ENCODE results near the gene ESR1. TPM values are rescaled to one million over a fixed set of nuclear protein-coding genes. Genes with fewer than 3 reads are reported as not detected.
A peak's percentile ranks its signal among the peaks of the same experiment; 100 is the strongest.

The ESR1 gene
- total and polyA plus RNA-seq, 2 experiments from 2014 or later = 0.09 TPM; not detected in 1

DNA sequence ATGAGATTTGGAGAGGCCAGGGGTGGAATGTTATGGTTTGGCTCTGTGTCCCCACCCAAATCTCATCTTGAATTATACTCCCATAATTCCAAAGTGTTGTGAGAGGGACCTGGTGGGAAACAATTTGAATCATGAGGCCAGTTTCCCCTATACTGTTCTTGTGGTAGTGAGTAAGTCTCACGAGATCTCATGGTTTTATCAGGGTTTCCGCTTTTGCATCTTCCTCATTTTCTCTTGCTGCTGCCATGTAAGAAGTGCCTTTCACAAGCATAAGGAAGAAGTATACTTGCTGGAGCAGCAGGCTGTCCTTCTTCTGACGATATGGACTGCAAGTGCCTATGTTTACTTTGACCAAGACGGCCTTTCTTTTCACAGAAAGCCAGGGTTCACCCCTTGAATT is 270.5 kb downstream of the ESR1 start:
- Histone ChIP-seq H3K4me1 (ENCODE audit: insufficient read depth) (no peaks in the 10 kb centered on the region), H3K79me2 (ENCODE audit: insufficient read depth) (no peaks in the 10 kb centered on the region), H3K27me3 (replicated peaks; ENCODE audit: insufficient read depth) (no peaks in the 10 kb centered on the region), H3K9me3 (ENCODE audit: low read depth) (no peaks in the 10 kb centered on the region), H3K9ac (no peak overlapping the region), H3K4me2 (ENCODE audit: unreplicated experiment) (no peak overlapping the region), H3K9me2 (ENCODE audit: insufficient read depth) (no peaks in the 10 kb centered on the region), H4K20me1 (ENCODE audit: insufficient read depth) (no peaks in the 10 kb centered on the region), H3K4me3 (no peak overlapping the region), H2AFZ (no peak overlapping the region), H3K27ac (no peak overlapping the region), H3K36me3 (ENCODE audit: low read depth) (no peaks in the 10 kb centered on the region), H3F3A (ENCODE audit: insufficient read depth) (no peaks in the 10 kb centered on the region)
- in situ Hi-C loops (cut with MboI) = no loop called here
- 72 to 75% methylated on average over 4 of the region's 4 CpGs for WGBS, 2 experiments (ENCODE audit: low coverage in 1 of 2, low lambda C conversion rate in 2 of 2, missing lambda C conversion rate in 2 of 2)
- TF ChIP-seq EZH2 (IDR thresholded peaks at IDR 0.05; ENCODE audit: insufficient read depth, poor library complexity, severe bottlenecking) (no peak), EZH2phosphoT487 (IDR thresholded peaks at IDR 0.05; ENCODE audit: insufficient read depth, low read depth) (no peak)
- no peak for DNase-seq

DNA sequence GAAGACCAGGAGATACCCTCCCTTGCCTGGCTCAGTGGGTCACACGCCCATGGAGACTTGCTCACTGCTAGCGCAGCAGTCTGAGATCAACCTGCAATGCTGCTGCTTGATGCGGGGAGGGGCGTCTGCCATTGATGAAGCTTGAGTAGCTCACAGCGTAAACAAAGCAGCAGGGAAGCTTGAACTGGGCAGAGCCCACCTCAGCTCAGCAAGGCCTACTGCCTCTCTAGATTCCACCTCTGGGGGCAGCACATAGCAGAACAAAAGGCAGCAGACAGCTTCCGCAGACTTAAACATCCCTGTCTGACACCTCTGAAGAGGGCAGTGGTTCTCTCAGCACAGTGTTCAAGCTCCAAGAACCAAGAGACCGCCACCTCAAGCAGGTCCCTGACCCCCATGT is 271.3 kb downstream of the ESR1 start:
- Histone ChIP-seq H3K4me3 (no peak overlapping the region), H3K4me1 (ENCODE audit: insufficient read depth) (no peaks in the 10 kb centered on the region), H3K9me3 (ENCODE audit: low read depth) (no peaks in the 10 kb centered on the region), H3K27me3 (replicated peaks; ENCODE audit: insufficient read depth) (no peaks in the 10 kb centered on the region), H4K20me1 (ENCODE audit: insufficient read depth) (no peaks in the 10 kb centered on the region), H3K36me3 (ENCODE audit: low read depth) (no peaks in the 10 kb centered on the region), H3F3A (ENCODE audit: insufficient read depth) (no peaks in the 10 kb centered on the region), H3K9ac (no peak overlapping the region), H2AFZ (no peak overlapping the region), H3K27ac (no peak overlapping the region), H3K79me2 (ENCODE audit: insufficient read depth) (no peaks in the 10 kb centered on the region), H3K9me2 (ENCODE audit: insufficient read depth) (no peaks in the 10 kb centered on the region), H3K4me2 (ENCODE audit: unreplicated experiment) (no peak overlapping the region)
- TF ChIP-seq EZH2phosphoT487 (IDR thresholded peaks at IDR 0.05; ENCODE audit: insufficient read depth, low read depth) (no peak), EZH2 (IDR thresholded peaks at IDR 0.05; ENCODE audit: insufficient read depth, poor library complexity, severe bottlenecking) (no peak)
- DNase-seq = no peak
- WGBS, 2 experiments (ENCODE audit: low coverage in 1 of 2, low lambda C conversion rate in 2 of 2, missing lambda C conversion rate in 2 of 2) = 74 to 77% methylated on average over 7 of the region's 7 CpGs
- in situ Hi-C loops (cut with MboI) = no loop called here

DNA sequence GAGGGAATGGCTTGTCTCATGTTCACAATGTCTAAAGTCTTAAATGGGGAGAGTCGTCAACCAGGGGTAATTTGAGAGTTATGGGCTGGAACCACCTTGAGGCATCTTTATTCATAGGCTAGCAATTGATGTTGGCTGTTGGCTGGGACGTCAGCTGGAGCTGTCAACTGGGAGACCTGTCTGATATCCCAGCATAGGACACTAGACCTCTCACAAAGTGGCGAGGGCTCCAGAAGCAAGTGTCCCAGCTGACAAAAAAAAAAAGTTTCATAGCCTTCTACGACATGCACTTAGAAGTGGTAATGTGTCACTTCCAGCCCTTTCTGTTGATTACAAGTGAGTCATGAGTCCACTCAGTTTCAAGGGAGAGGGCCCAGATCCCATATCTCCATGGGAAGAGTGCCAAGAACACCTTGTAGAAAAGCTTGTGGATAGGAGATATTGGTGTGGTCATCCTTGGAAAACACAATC is 278.0 kb downstream of the ESR1 start:
- Histone ChIP-seq H3K27ac (no peak overlapping the region), H4K20me1 (ENCODE audit: insufficient read depth) (no peaks in the 10 kb centered on the region), H3K27me3 (replicated peaks; ENCODE audit: insufficient read depth) (no peaks in the 10 kb centered on the region), H3K4me1 (ENCODE audit: insufficient read depth) (peaks cover 33% of the 10 kb centered on the region), H3K79me2 (ENCODE audit: insufficient read depth) (no peaks in the 10 kb centered on the region), H3F3A (ENCODE audit: insufficient read depth) (peaks cover 23% of the 10 kb centered on the region), H3K9ac (no peak overlapping the region), H3K4me3 (no peak overlapping the region), H3K4me2 (ENCODE audit: unreplicated experiment) (no peak overlapping the region), H3K9me3 (ENCODE audit: low read depth) (no peaks in the 10 kb centered on the region), H2AFZ (no peak overlapping the region), H3K9me2 (ENCODE audit: insufficient read depth) (no peaks in the 10 kb centered on the region), H3K36me3 (ENCODE audit: low read depth) (no peaks in the 10 kb centered on the region)
- peak; percentile 45 for DNase-seq
- in situ Hi-C loops (cut with MboI) = no loop called here
- WGBS, 2 experiments (ENCODE audit: low coverage in 1 of 2, low lambda C conversion rate in 2 of 2, missing lambda C conversion rate in 2 of 2) = 55 to 63% methylated on average over 4 of the region's 4 CpGs
- TF ChIP-seq EZH2phosphoT487 (IDR thresholded peaks at IDR 0.05; ENCODE audit: insufficient read depth, low read depth) = no peak
- no peak for TF ChIP-seq EZH2 (IDR thresholded peaks at IDR 0.05; ENCODE audit: insufficient read depth, poor library complexity, severe bottlenecking)

DNA sequence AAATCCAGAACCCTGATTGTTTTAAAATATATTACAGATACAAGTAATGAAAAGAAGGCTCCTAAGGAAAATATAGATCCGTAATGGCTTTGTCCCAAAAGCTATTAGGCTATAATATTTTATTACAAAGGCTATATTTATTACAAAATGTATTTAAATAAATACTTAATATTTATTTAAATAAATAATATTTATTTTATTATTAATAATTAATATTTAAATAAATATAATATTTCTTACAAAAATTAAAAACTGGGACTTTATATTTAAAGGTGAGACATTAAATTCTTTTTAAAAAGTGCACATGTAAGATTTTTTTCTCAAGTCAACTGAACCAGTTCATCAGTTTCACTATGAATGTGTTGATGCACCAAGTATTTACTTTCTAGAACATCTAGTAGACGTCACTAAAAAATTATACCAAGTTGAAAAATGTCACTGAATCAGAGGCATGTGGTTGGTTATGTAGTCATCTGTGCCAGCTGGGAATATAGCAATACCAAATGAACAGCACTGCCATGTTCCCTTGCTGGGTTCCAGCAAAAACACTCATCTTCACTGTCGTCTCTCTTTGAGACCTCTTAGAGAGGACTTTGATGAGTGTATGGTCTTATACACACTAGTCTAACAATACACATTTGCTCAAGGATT is 278.9 kb downstream of the ESR1 start:
- no peaks in the 10 kb centered on the region for H4K20me1 ChIP-seq (ENCODE audit: insufficient read depth)
- TF ChIP-seq EZH2 (IDR thresholded peaks at IDR 0.05; ENCODE audit: insufficient read depth, poor library complexity, severe bottlenecking) = no peak
- no peak for TF ChIP-seq EZH2phosphoT487 (IDR thresholded peaks at IDR 0.05; ENCODE audit: insufficient read depth, low read depth)
- in situ Hi-C loops (cut with MboI) = no loop called here
- no peak overlapping the region for H3K9ac ChIP-seq
- no peak overlapping the region for H3K4me2 ChIP-seq (ENCODE audit: unreplicated experiment)
- no peaks in the 10 kb centered on the region for H3K9me3 ChIP-seq (ENCODE audit: low read depth)
- H3K4me3 ChIP-seq = no peak overlapping the region
- H3K27me3 ChIP-seq (replicated peaks; ENCODE audit: insufficient read depth) = no peaks in the 10 kb centered on the region
- no peaks in the 10 kb centered on the region for H3K79me2 ChIP-seq (ENCODE audit: insufficient read depth)
- peaks cover 42% of the 10 kb centered on the region for H3K4me1 ChIP-seq (ENCODE audit: insufficient read depth)
- no peak overlapping the region for H3K27ac ChIP-seq
- 69 to 75% methylated on average over 3 of the region's 3 CpGs for WGBS, 2 experiments (ENCODE audit: low coverage in 1 of 2, low lambda C conversion rate in 2 of 2, missing lambda C conversion rate in 2 of 2)
- peaks cover 31% of the 10 kb centered on the region for H3F3A ChIP-seq (ENCODE audit: insufficient read depth)
- DNase-seq = peak; percentile 40
- H2AFZ ChIP-seq = no peak overlapping the region
- H3K9me2 ChIP-seq (ENCODE audit: insufficient read depth) = no peaks in the 10 kb centered on the region
- H3K36me3 ChIP-seq (ENCODE audit: low read depth) = no peaks in the 10 kb centered on the region
